GM18511 (cell line): ENCODE results near the gene CENPX.
A peak's percentile ranks its signal among the peaks of the same experiment; 100 is the strongest.

Source experiments
- ATAC-seq: cut with Tn5 transposase; IDR thresholded peaks from one replicate; pipeline ENCODE4 v1.9.1; 2021; ENCODE audit warnings: mild to moderate bottlenecking, moderate library complexity; ENCODE audit not compliant: unreplicated experiment

Gene CENPX

DNA sequence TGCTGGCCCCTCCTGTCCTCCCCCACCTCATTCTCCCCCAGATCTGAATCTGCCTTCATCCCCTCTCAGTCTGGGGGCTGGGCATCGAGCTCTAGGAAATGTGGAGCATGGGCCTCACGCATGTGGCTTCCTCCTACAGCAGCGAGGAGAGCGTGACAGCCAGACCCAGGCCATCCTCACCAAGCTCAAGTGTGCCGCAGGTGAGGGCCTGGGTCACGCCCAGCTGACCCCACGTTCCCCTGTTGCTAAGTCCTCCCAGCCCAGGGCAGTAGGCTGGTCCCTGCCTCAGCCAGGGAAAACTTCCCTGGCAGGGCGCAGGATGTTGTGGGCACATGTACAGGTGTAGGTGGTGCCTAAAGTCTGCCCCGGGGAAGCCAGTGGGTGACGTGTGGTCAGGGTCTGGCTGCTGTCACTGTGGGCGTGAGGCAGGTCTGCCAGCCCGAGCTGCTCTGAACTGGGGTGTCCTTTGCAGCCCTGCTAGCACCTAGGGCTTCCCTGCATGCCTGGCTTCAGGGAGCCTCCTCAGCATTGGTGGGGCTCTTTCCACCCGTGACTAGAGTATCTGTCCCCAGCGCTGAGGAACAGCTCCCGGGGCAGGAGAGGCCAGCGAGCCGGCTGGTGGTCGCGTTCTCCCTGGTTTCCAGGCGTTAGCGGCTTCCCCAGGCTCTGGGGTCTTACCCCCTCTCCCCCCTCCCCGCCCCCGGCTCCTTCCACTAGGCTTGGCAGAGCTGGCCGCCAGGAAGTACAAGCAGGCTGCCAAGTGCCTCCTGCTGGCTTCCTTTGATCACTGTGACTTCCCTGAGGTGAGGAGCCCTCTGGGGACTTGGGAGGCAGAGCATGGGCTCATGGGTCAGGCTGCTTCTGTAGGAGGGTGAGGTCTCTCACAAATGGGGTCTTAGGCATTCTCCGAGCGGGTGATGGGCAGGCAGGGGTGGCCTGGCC lies 32.6 kb upstream of the CENPX start:
- no peak for ATAC-seq

GRCh38 chr17:82054351-82055022 lies 31.8 kb upstream of the CENPX start:
- ATAC-seq = no peak

DNA sequence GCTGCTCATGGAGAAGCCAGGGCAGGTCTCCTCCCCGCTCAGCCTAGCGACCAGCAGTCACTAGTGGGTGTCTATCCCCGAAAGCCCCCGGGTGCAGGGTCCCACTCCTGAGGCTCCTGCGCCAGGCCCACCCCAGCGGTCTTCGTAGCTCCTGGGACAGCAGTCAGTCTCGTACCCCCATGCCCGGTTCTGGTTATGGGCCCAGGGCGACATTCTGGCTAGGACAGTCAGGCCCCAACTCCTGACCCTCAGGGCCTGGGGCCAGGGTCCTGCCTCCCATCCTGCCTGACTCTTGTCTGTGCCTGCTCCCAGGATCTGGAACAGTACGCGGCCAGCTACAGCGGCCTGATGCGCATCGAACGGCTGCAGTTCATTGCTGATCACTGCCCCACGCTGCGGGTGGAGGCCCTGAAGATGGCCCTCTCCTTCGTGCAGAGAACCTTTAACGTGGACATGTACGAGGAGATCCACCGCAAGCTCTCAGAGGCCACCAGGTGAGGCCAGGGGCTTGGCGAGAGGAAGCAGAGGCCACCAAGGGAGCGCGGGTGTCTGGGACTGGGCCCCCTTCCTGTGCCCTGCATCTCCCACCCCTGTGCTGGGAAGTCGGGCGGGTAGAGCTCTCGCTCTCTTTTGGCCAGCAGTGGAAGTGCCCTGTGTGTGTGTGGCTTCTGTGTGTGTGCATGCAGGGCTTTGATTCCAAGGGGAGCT lies 31.0 kb upstream of the CENPX start:
- no peak for ATAC-seq

- no peak for ATAC-seq
Measured at GRCh38 chr17:82053130-82053529, 30.5 kb upstream of the CENPX start.

DNA sequence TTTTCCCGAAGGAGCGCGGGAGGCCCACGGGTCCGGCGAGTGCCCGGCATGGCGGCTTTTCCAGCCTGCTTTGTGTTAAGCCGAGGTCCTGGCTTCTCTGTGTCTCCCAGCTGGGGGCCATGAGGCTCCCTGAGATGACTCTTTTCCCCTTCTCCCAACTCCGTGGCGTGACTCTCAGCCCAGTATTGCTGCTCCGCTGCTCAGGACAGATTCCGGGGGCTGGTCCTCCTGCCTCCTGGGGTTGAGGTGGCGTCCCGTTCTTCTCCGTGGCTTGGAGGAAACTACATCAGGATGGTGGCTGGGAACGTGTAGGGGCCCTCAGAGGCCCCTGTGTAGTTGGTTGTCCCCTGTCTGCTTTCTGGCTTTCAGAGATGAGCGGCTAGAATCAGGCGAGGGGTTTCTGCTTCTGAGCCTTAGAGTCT lies 30.0 kb upstream of the CENPX start:
- no peak for ATAC-seq

- ATAC-seq = peak; percentile 68
Measured at GRCh38 chr17:82051776-82052637, 29.3 kb upstream of the CENPX start, which contains the start of the genes GPS1 and RFNG. GPS1 (plus strand) TSS chr17:82051898; CDS start chr17:82051932, 34 bp downstream. RFNG (minus strand) TSS chr17:82051811; CDS start chr17:82051766, 45 bp downstream.

DNA sequence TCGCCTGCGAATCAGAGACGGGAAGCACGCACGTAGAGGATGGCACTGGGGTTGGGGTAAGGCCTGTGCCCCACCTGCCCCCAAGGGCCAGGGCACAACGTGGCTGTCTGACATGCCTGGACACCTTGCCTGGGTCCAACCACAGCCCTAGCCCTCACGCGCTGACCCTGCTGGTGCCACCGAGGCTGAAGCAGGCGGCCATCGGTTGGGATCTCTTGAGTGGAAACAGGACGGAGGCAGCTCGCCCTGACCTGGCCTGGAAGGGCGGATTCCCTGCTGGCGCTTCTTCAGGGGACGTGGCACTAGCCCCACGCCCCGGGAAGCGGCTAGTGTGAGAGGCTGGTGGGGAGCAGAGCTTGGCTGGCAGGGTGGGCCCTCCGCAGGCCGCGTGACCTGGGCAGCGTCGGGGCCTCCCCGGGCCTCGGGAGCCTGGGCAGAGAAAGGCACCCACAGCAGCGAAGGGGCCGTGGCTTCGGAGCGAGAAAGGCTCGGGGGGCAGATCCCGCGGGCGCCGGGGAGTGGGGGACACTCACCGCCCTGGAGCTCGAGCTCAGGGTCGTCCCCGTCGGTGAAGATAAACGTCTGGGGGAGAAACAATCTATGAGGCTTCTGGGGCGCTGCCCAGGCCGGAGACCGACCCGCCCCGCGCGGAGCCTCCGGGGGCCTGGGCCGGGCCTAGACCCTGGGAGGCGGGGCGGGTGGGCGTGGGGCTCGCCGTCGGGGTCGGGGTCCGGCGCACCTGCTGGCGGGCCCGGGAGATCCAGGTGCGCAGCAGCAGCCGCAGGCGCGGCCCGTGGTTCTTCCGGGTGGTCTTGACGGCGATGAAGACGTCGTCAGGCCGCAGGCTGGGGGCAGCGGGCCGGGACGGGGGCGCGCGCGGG lies 28.3 kb upstream of the CENPX start:
- ATAC-seq = peak; percentile 16

DNA sequence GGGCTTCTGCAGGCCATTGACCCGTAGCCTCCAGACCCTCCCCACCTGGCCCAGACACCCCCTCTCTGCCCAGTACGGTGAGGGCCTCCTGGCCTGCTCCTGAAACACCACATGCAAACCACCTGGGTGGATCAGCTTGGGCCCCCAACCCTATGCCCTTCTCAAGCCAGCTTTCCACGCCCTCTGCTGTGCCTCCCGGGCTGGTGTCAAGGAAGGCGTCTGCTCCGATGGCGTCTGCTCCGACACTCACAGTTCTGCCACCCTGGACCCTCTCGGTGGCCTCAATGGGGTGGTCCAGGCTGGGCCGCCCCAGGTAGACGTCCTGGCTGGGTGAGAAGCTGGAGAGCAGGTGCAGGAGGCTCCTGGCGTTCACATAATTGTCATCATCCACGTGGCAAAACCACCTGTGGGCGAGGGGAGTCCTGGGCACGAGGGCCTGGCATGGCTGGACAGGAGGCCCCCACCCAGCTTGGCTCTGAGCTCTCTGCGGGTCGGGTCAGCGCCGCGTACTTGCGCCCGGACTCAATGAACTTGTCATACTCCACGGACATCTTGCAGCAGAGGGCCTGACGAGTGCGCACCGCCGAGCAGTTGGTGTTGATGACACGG lies 27.6 kb upstream of the CENPX start:
- ATAC-seq = no peak

DNA sequence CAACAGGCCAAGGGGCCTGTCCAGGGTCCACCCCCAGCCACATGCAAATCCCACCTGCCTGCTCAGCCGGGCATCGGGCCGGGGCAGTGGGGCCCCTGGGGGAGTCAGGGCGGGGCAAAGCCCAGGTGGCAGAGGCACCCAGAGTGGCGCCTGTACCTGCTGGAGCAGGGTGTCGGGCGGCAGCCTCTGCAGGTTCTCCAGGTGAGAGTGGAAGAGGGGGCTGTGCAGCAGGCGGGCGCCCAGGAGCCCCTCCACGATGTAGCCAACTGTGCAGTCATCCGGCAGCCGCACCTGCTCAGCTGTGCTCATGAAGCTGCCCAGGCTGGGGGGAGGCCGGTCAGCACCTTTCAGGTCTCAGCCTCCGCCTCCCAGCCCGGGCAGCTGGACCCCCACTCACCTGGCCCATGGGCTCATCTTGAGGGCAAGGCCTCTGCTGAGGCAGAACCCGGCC lies 26.9 kb upstream of the CENPX start:
- no peak for ATAC-seq

DNA sequence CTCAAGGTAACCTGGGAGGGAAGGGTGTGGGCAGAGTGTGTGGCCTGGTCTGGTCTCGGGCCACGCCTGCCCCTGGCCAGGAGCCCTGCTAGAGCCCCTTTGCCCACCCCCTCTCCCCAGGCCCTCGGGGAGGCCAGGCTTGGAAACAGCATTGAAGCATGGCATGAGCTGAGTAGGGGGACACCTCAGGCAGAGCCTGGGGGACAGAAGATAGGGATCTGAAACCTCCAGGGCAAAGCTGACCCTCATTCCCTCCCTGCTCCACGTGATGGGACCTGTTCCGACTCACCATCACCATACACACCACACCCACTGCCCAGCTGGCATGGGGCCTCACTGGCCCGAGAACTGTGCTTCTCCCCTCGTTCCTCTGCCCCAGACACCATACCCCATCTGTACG lies 26.4 kb upstream of the CENPX start:
- no peak for ATAC-seq

GRCh38 chr17:82048571-82048971 lies 25.9 kb upstream of the CENPX start:
- no peak for ATAC-seq

GRCh38 chr17:82047914-82048570 lies 25.4 kb upstream of the CENPX start:
- no peak for ATAC-seq

GRCh38 chr17:82047379-82047778 lies 24.7 kb upstream of the CENPX start:
- no peak for ATAC-seq

DNA sequence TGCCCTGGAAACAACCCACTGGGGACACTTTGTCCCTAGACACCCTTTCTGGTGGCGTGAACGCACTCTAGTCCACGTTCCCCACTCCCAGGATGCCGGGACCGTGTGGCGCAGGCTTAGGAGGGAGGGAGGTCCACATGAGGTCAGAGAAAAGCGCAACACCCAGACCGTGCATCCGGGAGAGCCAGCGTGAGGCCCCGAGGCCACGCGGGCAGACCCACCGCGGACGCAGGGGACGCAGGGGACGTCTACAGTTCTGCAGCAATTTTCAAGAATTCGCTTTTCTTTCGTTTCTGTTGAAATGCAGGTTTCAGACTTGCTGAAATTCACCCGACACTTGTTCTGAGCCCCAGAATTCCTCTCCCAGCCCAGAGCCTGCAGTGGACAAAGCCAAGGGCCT lies 24.2 kb upstream of the CENPX start:
- no peak for ATAC-seq

GRCh38 chr17:82045936-82046484 lies 23.3 kb upstream of the CENPX start:
- ATAC-seq = no peak

GRCh38 chr17:82043507-82043906 lies 20.8 kb upstream of the CENPX start:
- ATAC-seq = no peak

DNA sequence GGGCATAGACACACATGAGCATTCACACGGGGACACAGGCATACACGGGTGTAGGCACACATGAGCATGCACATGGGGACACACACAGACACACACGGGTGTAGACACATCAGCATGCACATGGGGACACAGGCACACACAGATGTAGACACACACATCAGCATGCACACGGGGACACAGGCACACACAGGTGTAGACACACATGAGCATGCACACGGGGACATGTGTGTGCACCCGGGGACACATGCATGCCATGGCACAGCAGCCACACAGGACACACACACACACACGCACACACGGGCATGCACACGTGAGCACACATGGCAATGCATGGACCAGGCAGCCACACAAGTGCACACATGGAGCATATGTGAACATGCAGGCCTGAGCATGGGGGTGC lies 20.0 kb upstream of the CENPX start:
- ATAC-seq = no peak

- no peak for ATAC-seq
Measured at GRCh38 chr17:82041144-82041814, 18.6 kb upstream of the CENPX start.
